MCF 10A (cell line): ENCODE measurements around the gene RXRA. TPM values are rescaled to one million over a fixed set of nuclear protein-coding genes. Genes with fewer than 3 reads are reported as not detected.

Experiments used
- BruUV-seq: library from RNA; stranded (reverse); fragments of 400-500 nt; replicated peaks from 2 replicates; lab custom pipeline; 2021; lab: Mats Ljungman, UMichigan
- CTCF ChIA-PET: fragments of 300-600 bp; sonication (Branson Sonifier 250); formaldehyde crosslinking; extraction: SDS; loops from one replicate; lab custom pipeline; 2021; ENCODE audit warnings: antibody characterized with exemption, inconsistent platforms; lab: Yijun Ruan, JAX
- POLR2A ChIA-PET: fragments of 300-600, 350-650 bp; sonication (Branson Sonifier 250); formaldehyde crosslinking; extraction: SDS; loops from one replicate; lab custom pipeline; 2020; ENCODE audit warnings: antibody characterized with exemption, inconsistent platforms; lab: Yijun Ruan, JAX
- DNase-seq: peaks from one replicate; pipeline ENCODE4 v3.0.0-alpha.2; 2018; ENCODE audit not compliant: unreplicated experiment
- H3K27ac Mint-ChIP-seq: one replicate; pipeline ENCODE4 v1.8.0; 2022; ENCODE audit warnings: mild to moderate bottlenecking, low read depth, mixed read lengths; ENCODE audit not compliant: unreplicated experiment
- H3K27me3 Mint-ChIP-seq: one replicate; pipeline ENCODE4 v1.8.0; 2022; ENCODE audit warnings: mixed read lengths; ENCODE audit not compliant: insufficient read depth, unreplicated experiment
- H3K36me3 Mint-ChIP-seq: one replicate; pipeline ENCODE4 v1.8.0; 2022; ENCODE audit warnings: mild to moderate bottlenecking, moderate library complexity, mixed read lengths; ENCODE audit not compliant: insufficient read depth, unreplicated experiment
- H3K4me1 Mint-ChIP-seq: one replicate; pipeline ENCODE4 v1.8.0; 2022; ENCODE audit warnings: mixed read lengths; ENCODE audit not compliant: insufficient read depth, unreplicated experiment
- H3K4me3 Mint-ChIP-seq: one replicate; pipeline ENCODE4 v1.8.0; 2022; ENCODE audit warnings: mild to moderate bottlenecking, moderate library complexity, mixed read lengths; ENCODE audit not compliant: unreplicated experiment
- H3K9me3 Mint-ChIP-seq: one replicate; pipeline ENCODE4 v1.8.0; 2022; ENCODE audit warnings: mixed read lengths; ENCODE audit not compliant: unreplicated experiment
- CTCF ChIP-seq: fragments of 200-600 bp; IDR thresholded peaks from one replicate; pipeline ENCODE4 v1.8.0; 2022; ENCODE audit warnings: antibody characterized with exemption, mild to moderate bottlenecking; ENCODE audit not compliant: unreplicated experiment
- intact Hi-C: fragments of 100-400 bp; cut with micrococcal nuclease; formaldehyde crosslinking; loops from 2 replicates; pipeline ENCODE4 v1.14.1; 2022
- total RNA-seq: library from RNA; stranded (reverse); gene quantifications from 2 replicates; pipeline ENCODE4 v1.2.3, GENCODE V29; 2022

The RXRA gene
- total RNA-seq, 1 experiment from 2014 or later, result 65.5 TPM

GRCh38 chr9:134449180-134449916 is 123.1 kb downstream of the RXRA start:
- intact Hi-C loops, result loop anchor here (1.0 kb wide), 3 partner anchors 207 to 290 kb away; no protein-coding TSS in a partner anchor
- POLR2A ChIA-PET, result no interaction called here
- H3K9me3 Mint-ChIP-seq, result no peaks in the 10 kb centered on the region

GRCh38 chr9:134451700-134452458 is 125.6 kb downstream of the RXRA start:
- no peak for TF ChIP-seq CTCF
- POLR2A ChIA-PET, result no interaction called here
- Mint-ChIP-seq H3K27me3 (no peaks in the 10 kb centered on the region), H3K27ac (no peak overlapping the region), H3K36me3 (peaks cover 16% of the 10 kb centered on the region), H3K9me3 (no peaks in the 10 kb centered on the region), H3K4me3 (no peak overlapping the region), H3K4me1 (peaks cover 31% of the 10 kb centered on the region)
- intact Hi-C loops, result no loop called here
- CTCF ChIA-PET, result no interaction called here
- no peak for DNase-seq
- BruUV-seq, result no TSS peak

More at GRCh38 chr9:134449180-134449916, 123.1 kb downstream of the RXRA start:
- Mint-ChIP-seq H3K4me1 (peaks cover 13% of the 10 kb centered on the region), H3K4me3 (no peak overlapping the region), H3K36me3 (peaks cover 16% of the 10 kb centered on the region), H3K27me3 (no peaks in the 10 kb centered on the region), H3K27ac (no peak overlapping the region)
- TF ChIP-seq CTCF, result peak; percentile 82
- BruUV-seq, result no TSS peak
- DNase-seq, result peak; percentile 91
- CTCF ChIA-PET, result interaction anchor here (0.5 to 1.9 kb wide), 23 partner anchors 10 to 1043 kb away, joined by 3 to 9 read pairs (median 4); partner anchors contain the start of gene RNU6ATAC

DNA sequence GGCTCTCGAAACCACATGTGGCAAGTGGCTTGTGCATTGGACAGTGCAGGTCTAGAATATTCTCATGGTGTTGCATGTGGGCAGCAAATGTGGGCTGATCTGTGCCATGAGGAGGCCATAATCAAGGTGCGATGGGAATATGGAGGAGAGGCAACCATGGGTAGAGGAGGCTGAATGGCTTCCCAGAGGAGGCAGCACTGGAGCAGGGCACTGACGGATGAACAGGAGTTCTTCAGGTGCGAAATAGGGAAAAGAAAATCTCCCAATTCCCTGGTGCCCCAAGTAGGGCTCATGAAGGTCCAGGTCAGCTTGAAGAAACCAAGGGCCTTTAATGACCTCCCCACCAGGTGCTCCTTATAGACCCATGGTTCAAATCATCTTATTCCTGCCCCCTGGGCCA is 126.5 kb downstream of the RXRA start:
- CTCF ChIA-PET, result interaction anchor here (0.5 to 1.2 kb wide), 3 partner anchors 9 to 281 kb away, joined by 3 to 4 read pairs (median 4); no protein-coding TSS in a partner anchor
- no peak overlapping the region for H3K27ac Mint-ChIP-seq
- no peak for TF ChIP-seq CTCF
- no peaks in the 10 kb centered on the region for H3K27me3 Mint-ChIP-seq
- POLR2A ChIA-PET, result no interaction called here
- H3K9me3 Mint-ChIP-seq, result no peaks in the 10 kb centered on the region
- no peak overlapping the region for H3K4me3 Mint-ChIP-seq
- H3K4me1 Mint-ChIP-seq, result peaks cover 31% of the 10 kb centered on the region
- peaks cover 16% of the 10 kb centered on the region for H3K36me3 Mint-ChIP-seq
- DNase-seq, result no peak
- intact Hi-C loops, result no loop called here
- BruUV-seq, result no TSS peak
